Astrocyte of the spinal cord (primary cell): Measurements from ENCODE around the gene LIN28A.

Experiments used
- DNase-seq: peaks from one replicate; pipeline ENCODE4 v3.0.0; 2011; ENCODE audit warnings: low read depth, low spot score
- H3K4me3 ChIP-seq: 2 replicates; pipeline ENCODE4 v1.5.1; 2011; ENCODE audit warnings: low read depth, mild to moderate bottlenecking, low read length, moderate library complexity
- CTCF ChIP-seq: IDR thresholded peaks from 2 replicates; pipeline ENCODE4 v1.5.1; 2012; ENCODE audit warnings: low read depth, mild to moderate bottlenecking, low read length, inconsistent platforms
- in situ Hi-C: cut with HindIII; loops from 2 replicates; pipeline ENCODE4 v1.10.0; 2017; ENCODE audit warnings: low sequenced_read_pairs

The LIN28A gene

GRCh38 chr1:26403656-26404055 is 7.0 kb upstream of the LIN28A start:
- H3K4me3 ChIP-seq: no peak overlapping the region
- in situ Hi-C loops: no loop called here
- DNase-seq: no peak
- TF ChIP-seq CTCF: no peak

DNA sequence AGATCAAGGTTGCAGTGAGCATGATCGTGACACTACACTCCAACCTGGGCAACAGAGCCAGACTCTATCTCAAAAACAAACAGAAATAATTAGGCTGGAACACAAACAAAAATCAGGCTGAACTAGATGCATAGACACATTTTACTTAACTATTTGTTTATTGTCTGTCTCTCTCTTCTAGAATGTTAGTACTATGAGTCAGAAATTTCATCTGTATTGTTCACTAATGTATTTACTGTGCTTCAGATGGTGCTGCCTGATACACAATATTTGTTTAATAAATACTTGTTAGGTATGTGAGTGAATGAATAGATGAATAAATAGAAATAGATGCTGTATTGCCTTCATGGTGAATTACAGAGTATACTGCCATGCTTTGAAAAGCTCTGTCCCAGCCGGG is 6.0 kb upstream of the LIN28A start:
- H3K4me3 ChIP-seq: no peak overlapping the region
- in situ Hi-C loops: no loop called here
- DNase-seq: no peak
- TF ChIP-seq CTCF: no peak

GRCh38 chr1:26405281-26405915 is 5.2 kb upstream of the LIN28A start:
- no peak overlapping the region for H3K4me3 ChIP-seq
- in situ Hi-C loops: no loop called here
- no peak for TF ChIP-seq CTCF
- peak; percentile 55 for DNase-seq

- TF ChIP-seq CTCF: no peak
- no peak overlapping the region for H3K4me3 ChIP-seq
- in situ Hi-C loops: no loop called here
- DNase-seq: peak; percentile 74
These were observed 2.0 kb upstream of the LIN28A start for GRCh38 chr1:26408604-26409003.

DNA sequence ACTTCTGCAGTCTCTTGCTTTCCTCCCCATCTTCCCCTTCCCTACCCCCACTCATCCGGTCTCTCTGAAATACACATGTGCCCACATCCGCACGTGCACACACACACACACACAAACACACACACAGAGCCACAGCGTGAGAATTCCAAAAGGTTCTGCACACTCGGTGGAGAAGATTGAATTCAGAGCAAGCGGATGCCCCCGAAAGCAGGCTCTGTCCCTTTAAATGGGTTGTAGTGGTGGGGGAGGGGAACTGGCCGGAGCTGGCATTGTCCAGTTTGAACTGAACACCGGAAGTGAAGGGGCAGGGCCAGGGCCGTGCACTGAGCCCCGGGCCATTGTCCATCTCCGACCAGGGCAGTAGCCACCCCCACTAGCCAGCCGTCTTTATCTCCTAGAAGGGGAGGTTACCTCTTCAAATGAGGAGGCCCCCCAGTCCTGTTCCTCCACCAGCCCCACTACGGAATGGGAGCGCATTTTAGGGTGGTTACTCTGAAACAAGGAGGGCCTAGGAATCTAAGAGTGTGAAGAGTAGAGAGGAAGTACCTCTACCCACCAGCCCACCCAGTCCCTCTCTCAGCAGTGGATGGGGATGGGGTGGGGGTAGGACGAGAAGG is 1.3 kb upstream of the LIN28A start:
- no peak for DNase-seq
- no peak overlapping the region for H3K4me3 ChIP-seq
- in situ Hi-C loops: no loop called here

GRCh38 chr1:26411624-26412074 is 1.0 kb downstream of the LIN28A start:
- no peak for DNase-seq
- H3K4me3 ChIP-seq: no peak overlapping the region
- in situ Hi-C loops: no loop called here
- no peak for TF ChIP-seq CTCF

More for the DNA sequence above, 1.3 kb upstream of the LIN28A start:
- TF ChIP-seq CTCF: no peak
